ENCODE results near the gene HEYL. TPM values are rescaled to one million over a fixed set of nuclear protein-coding genes. Genes with fewer than 3 reads are reported as not detected.

The HEYL gene
- total and polyA plus RNA-seq, 2 of the 8 experiments (the other 6 are each of a cell fraction or from before 2014, with no cell fraction given) = 1.8 to 3.1 TPM

GRCh38 chr1:39615086-39615673, 24.3 kb downstream of the HEYL start:
- Histone ChIP-seq H3K23ac (ENCODE audit: insufficient read length) (no peak overlapping the region), H4K20me1 (replicated peaks in 1 of 2; ENCODE audit: control insufficient read depth in 1 of 2, insufficient read depth in 2 of 2, low read length in 2 of 2) (no peaks in the 10 kb centered on the region), H2AK5ac (ENCODE audit: low read depth, low read length) (no peak overlapping the region), H3K79me2 (ENCODE audit: control insufficient read depth in 1 of 2, insufficient read depth in 2 of 2, low read length in 2 of 2) (no peaks in the 10 kb centered on the region), H3K4me2 (ENCODE audit: insufficient read depth in 1 of 2, low read depth in 2 of 2, low read length in 2 of 2) (no peak overlapping the region), H2BK15ac (ENCODE audit: low read length) (no peak overlapping the region), H3K27ac (ENCODE audit: low read depth, low read length) (no peak overlapping the region), H3K4ac (replicated peaks; ENCODE audit: insufficient read length, low read depth, low read length) (no peak overlapping the region), H2BK20ac (ENCODE audit: low read length) (no peak overlapping the region), H3K9ac (replicated peaks in 1 of 4; ENCODE audit: extremely low read depth in 1 of 4, low read depth in 3 of 4, low read length in 3 of 4) (no peak overlapping the region), H2AFZ (ENCODE audit: low read length) (no peak overlapping the region), H3K18ac (ENCODE audit: extremely low read depth, low read length) (no peak overlapping the region; the same call in 1 of the 2 replicates), H2BK120ac (replicated peaks; ENCODE audit: low read depth, low read length) (no peak overlapping the region), H4K5ac (ENCODE audit: insufficient read length, low read depth, low read length) (no peak overlapping the region), H3K56ac (replicated peaks; ENCODE audit: insufficient read length, low read depth, low read length) (no peak overlapping the region), H2BK12ac (ENCODE audit: low read depth, low read length) (no peak overlapping the region), H3K4me1 (replicated peaks in 1 of 4; ENCODE audit: control insufficient read depth in 3 of 4, insufficient read depth in 4 of 4, low read length in 3 of 4) (peaks cover 0 to 1% (median 0%) of the 10 kb centered on the region in 4 experiments; a peak in 2 of 7 replicates), H3K4me3 (ENCODE audit: extremely low read depth in 1 of 4, insufficient read depth in 2 of 4, low read depth in 3 of 4, low read length in 4 of 4) (no peak overlapping the region), H3K27me3 (replicated peaks in 1 of 4; ENCODE audit: control insufficient read depth in 3 of 4, extremely low read depth in 1 of 4, insufficient read depth in 3 of 4, low read length in 3 of 4) (peaks cover 0 to 9% (median 6%) of the 10 kb centered on the region in 4 experiments; a peak in 5 of 7 replicates), H4K8ac (ENCODE audit: extremely low read depth, insufficient read depth, low read length) (no peak overlapping the region), H3K23me2 (ENCODE audit: low read depth, low read length) (no peaks in the 10 kb centered on the region), H3K36me3 (ENCODE audit: control insufficient read depth in 2 of 4, insufficient read depth in 4 of 4, low read length in 3 of 4) (no peaks in the 10 kb centered on the region), H3K79me1 (ENCODE audit: low read depth, low read length) (no peaks in the 10 kb centered on the region), H3K9me3 (ENCODE audit: insufficient read depth in 2 of 2, low read depth in 1 of 2, low read length in 1 of 2) (no peaks in the 10 kb centered on the region; a peak in 1 of 4 replicates), H2BK5ac (ENCODE audit: low read depth, low read length) (no peak overlapping the region), H3K14ac (ENCODE audit: insufficient read length) (no peak overlapping the region), H4K91ac (replicated peaks; ENCODE audit: insufficient read length, low read length) (no peak overlapping the region)
- TF ChIP-seq BACH1 (IDR thresholded peaks at IDR 0.05; ENCODE audit: low read length) (peak; percentile 97), TAF1 (IDR thresholded peaks at IDR 0.05; ENCODE audit: low read depth, low read length) (no peak), MAFK (IDR thresholded peaks at IDR 0.05; ENCODE audit: low read depth, low read length) (peak; percentile 93)
- POLR2A ChIA-PET (ENCODE audit: partially characterized antibody) = interaction anchor here (0.6 kb wide), 1 partner anchor 242 kb away, joined by 3 read pairs; no protein-coding TSS in a partner anchor
- DNase-seq (ENCODE audit: low read depth in 1 of 2, low spot score in 2 of 2) (no peak), FAIRE-seq (no peak)
- CTCF ChIA-PET (ENCODE audit: partially characterized antibody) = interaction anchor here (0.6 to 25.8 kb wide), 6 partner anchors 22 to 214 kb away, joined by 3 to 337 read pairs (median 5); partner anchors contain the start of gene HEYL
- WGBS, 2 experiments (ENCODE audit: extremely low coverage in 1 of 2, insufficient coverage in 1 of 2, insufficient read length in 1 of 2, insufficient replicate concordance in 2 of 2, low coverage in 1 of 2, low lambda C conversion rate in 2 of 2, missing lambda C conversion rate in 1 of 2) = 90% methylated on average over 6 of the region's 8 CpGs; no CpG with 5 or more reads in 1 of the 2 experiments
